Measurements from ENCODE around the gene KLK7.

- TF ChIP-seq CTCF (conservative IDR thresholded peaks at IDR 0.05; ENCODE audit: low read length) (no peak), EZH2phosphoT487 (IDR thresholded peaks at IDR 0.05; ENCODE audit: borderline replicate concordance) (no peak)
These were observed 14.9 kb downstream of the KLK7 start for GRCh38 chr19:50968716-50969412.

Data from Loucy (cell line).